ENCODE measurements around the gene ICOSLG.

DNA sequence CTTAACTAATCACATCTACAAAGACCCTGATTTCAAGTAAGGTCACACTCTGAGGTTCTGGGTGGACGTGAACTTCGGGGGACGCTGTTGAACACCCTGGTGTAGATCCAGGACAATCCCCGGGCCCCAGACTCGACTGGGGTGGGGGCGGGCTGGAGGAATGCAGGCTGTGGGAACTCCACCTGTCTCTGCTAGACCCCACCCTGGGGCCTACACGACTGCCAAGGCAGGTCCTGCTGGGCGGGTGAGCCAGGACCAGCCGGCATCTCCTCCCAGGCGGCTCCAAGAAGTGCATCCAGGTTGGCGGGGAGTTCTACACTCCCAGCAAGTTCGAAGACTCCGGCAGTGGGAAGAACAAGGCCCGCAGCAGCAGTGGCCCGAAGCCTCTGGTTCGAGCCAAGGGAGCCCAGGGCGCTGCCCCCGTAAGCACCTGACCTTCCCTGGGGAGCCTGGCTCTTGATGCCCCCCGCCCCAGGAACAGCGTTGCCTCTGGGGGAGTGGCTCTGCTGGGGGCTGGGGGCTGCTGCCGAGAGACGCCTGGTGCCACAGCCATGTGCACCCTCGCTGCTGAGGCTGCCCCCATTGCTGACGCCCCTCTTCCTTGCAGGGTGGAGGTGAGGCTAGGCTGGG lies 48.8 kb upstream of the ICOSLG start:
- no peak for TF ChIP-seq MYC (IDR thresholded peaks at IDR 0.05; ENCODE audit: low read depth, low read length)
- TF ChIP-seq, protein P1, sequence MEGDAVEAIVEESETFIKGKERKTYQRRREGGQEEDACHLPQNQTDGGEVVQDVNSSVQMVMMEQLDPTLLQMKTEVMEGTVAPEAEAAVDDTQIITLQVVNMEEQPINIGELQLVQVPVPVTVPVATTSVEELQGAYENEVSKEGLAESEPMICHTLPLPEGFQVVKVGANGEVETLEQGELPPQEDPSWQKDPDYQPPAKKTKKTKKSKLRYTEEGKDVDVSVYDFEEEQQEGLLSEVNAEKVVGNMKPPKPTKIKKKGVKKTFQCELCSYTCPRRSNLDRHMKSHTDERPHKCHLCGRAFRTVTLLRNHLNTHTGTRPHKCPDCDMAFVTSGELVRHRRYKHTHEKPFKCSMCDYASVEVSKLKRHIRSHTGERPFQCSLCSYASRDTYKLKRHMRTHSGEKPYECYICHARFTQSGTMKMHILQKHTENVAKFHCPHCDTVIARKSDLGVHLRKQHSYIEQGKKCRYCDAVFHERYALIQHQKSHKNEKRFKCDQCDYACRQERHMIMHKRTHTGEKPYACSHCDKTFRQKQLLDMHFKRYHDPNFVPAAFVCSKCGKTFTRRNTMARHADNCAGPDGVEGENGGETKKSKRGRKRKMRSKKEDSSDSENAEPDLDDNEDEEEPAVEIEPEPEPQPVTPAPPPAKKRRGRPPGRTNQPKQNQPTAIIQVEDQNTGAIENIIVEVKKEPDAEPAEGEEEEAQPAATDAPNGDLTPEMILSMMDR (IDR thresholded peaks at IDR 0.05; ENCODE audit: low read depth, low read length), result no peak
- TF ChIP-seq, protein P2, sequence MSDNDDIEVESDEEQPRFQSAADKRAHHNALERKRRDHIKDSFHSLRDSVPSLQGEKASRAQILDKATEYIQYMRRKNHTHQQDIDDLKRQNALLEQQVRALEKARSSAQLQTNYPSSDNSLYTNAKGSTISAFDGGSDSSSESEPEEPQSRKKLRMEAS (IDR thresholded peaks at IDR 0.05; ENCODE audit: low read depth, low read length), result no peak
- TF ChIP-seq POLR2A (IDR thresholded peaks at IDR 0.05; ENCODE audit: extremely low read depth, insufficient read length), result no peak
